ENCODE results near the gene ASCC1. TPM values are rescaled to one million over a fixed set of nuclear protein-coding genes. Genes with fewer than 3 reads are reported as not detected.

The ASCC1 gene
- total and polyA plus RNA-seq, 2 experiments from 2014 or later = 13.7 to 37.2 TPM

- TF ChIP-seq ZNF462 (CRISPR knock-in tag; IDR thresholded peaks at IDR 0.05) = no peak
Measured at GRCh38 chr10:72083790-72084459, 132.2 kb downstream of the ASCC1 start (continued).

DNA sequence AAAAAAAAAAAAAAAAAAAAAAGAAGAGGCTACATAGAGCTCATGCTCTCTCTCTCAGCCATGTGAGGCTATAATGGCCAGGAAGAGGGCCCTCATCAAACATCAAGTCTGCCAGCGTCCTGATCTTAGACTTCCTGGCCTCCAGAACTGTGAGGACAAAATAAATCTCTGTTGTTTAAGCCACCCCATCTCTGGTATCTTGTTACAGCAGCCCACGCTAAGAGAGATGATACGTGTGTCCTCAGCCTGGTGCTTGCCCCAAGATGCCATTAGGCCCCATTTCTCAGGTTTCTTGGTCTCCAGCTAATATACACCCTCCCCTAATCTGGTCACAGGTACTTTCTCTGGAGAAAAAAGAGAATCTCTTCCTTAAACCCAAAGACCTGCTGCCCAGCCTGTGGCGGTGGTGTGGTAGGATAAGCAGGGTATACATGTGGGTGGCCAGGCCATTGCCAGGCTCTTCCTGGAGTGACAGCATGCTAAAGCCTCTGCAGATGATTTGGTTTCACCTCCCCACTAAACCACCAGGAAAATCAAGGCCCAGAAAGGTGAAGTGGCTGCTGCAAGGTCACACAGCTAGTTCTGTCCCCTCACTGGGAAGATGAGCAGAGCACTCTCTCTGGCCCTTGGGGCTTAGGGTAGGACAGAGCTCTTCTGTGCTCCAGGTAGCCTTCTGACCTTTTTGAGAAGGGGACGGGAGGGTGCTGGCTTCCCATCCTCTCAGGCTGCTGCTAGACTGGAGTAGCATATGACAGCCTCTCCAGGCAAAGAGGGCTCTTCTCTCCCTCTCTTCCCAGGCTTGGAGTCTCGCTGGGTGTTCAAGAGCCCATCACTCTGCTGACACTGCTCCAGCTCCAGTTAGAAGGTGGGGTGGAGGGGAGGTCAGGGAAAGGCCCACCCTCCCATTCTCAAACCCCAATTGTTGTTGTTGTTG lies 133.0 kb downstream of the ASCC1 start:
- H3K36me3 ChIP-seq (ENCODE audit: insufficient read depth) = no peaks in the 10 kb centered on the region
- DNase-seq (ENCODE audit: low spot score) = no peak
- H3K4me3 ChIP-seq = no peak overlapping the region
- no peak overlapping the region for H2AFZ ChIP-seq
- no peak for TF ChIP-seq ZNF114 (CRISPR knock-in tag; IDR thresholded peaks at IDR 0.05)
- TF ChIP-seq POLR2AphosphoS5 (IDR thresholded peaks at IDR 0.05; ENCODE audit: low read depth) = no peak
- no peak for TF ChIP-seq JUNB (IDR thresholded peaks at IDR 0.05; ENCODE audit: unreplicated experiment)
- TF ChIP-seq CREB1 (CRISPR knock-in tag; IDR thresholded peaks at IDR 0.05; ENCODE audit: low read depth) = no peak
- TF ChIP-seq ETS1 (IDR thresholded peaks at IDR 0.05) = no peak
- no peak for TF ChIP-seq ZNF462 (CRISPR knock-in tag; IDR thresholded peaks at IDR 0.05)
- no peak for ATAC-seq
- H3K36me3 Mint-ChIP-seq (ENCODE audit: low read depth) = no peaks in the 10 kb centered on the region
- no peak overlapping the region for H3K27ac Mint-ChIP-seq
- peaks cover 7% of the 10 kb centered on the region; the same call in 1 of the 2 replicates for H3K4me1 ChIP-seq (ENCODE audit: insufficient read depth)
- H3K4me1 Mint-ChIP-seq = peaks cover 12% of the 10 kb centered on the region
- no peaks in the 10 kb centered on the region for H3K9me3 Mint-ChIP-seq
- no peaks in the 10 kb centered on the region for H3K9me2 ChIP-seq (ENCODE audit: insufficient read depth)
- no peak overlapping the region for H3K27ac ChIP-seq (ENCODE audit: low read depth)
- H3K4me3 Mint-ChIP-seq = no peak overlapping the region
- no peak overlapping the region for H3K4me2 ChIP-seq
- H3K27me3 ChIP-seq (ENCODE audit: insufficient read depth) = peaks cover 35% of the 10 kb centered on the region
- no peaks in the 10 kb centered on the region for H3F3A ChIP-seq (replicated peaks; ENCODE audit: low read depth)
- H3K79me2 ChIP-seq (replicated peaks; ENCODE audit: insufficient read depth) = no peaks in the 10 kb centered on the region
- peaks cover 33% of the 10 kb centered on the region for H3K27me3 Mint-ChIP-seq (ENCODE audit: insufficient read depth, low read depth, poor library complexity)
- no peaks in the 10 kb centered on the region for H4K20me1 ChIP-seq (replicated peaks; ENCODE audit: insufficient read depth)

Data from GM23338 (cell line).